T47D (cell line): ENCODE data around the gene CRADD.
"Not testable (repeated sequence)": the region's sequence is repeated elsewhere in the genome, so short reads cannot be mapped to it uniquely, and the experiment has no call there.

Source experiments
- DNase-seq, 2 experiments: peaks; one replicate each; pipeline versions ENCODE4 v3.0.0 to v3.0.0-alpha.2; 2011 to 2012; ENCODE audit warnings: low read depth in 1 of 2, low spot score in 1 of 2
- JUND ChIP-seq: IDR thresholded peaks from 2 replicates; pipeline ENCODE4 v1.6.1; 2012; ENCODE audit warnings: low read depth
- in situ Hi-C: cut with HindIII; loops from 2 replicates; pipeline ENCODE4 v1.10.0; 2016; ENCODE audit warnings: low sequenced_read_pairs, low pct_unique_long_range_greater_than_20kb

Gene CRADD

DNA sequence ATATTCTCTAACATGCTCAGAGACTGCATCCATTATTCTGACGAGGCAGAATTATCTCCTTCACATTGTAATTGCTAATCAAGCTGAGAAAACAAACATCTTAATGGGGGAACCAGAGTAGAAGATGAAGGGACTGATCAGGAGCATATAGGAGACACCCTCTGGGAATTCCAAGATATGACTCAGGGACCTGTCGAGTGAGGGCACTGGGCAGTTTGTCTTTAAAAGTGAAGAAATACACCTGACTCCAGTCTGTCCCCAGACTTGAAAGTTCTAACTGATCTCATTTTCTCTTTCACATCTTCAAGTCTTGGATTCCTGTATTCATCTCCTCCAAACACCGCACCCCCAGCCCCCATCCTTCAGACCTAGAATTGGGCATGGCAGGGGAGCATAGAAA lies 244.3 kb downstream of the CRADD start:
- TF ChIP-seq JUND = no peak
- in situ Hi-C loops = no loop called here
- no peak for DNase-seq

GRCh38 chr12:93922583-93923006 lies 245.4 kb downstream of the CRADD start:
- no peak for DNase-seq
- in situ Hi-C loops = no loop called here
- no peak for TF ChIP-seq JUND

GRCh38 chr12:93924367-93924766 lies 247.2 kb downstream of the CRADD start:
- no peak for DNase-seq
- in situ Hi-C loops = no loop called here
- TF ChIP-seq JUND = no peak

GRCh38 chr12:93925585-93926205 lies 248.5 kb downstream of the CRADD start:
- DNase-seq = no peak
- in situ Hi-C loops = no loop called here
- TF ChIP-seq JUND = no peak

DNA sequence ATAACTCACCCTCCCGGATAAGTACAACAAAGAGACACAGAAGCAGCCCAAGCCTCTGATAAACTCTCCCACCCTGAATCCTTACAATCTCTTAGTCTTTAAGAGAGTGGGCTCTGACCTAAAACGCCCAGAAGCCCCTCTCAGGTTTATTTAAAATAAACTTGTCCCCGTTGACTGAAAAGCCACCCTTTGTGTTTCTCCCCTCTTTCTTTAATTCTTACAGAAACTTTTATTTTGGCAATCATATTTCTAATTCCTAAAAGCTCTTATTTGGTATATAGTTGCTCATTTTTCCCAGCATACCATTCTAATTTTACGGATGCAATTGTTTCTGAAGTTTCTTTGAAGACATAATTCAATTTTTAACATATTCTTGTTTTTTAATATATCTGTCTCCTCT lies 249.1 kb downstream of the CRADD start:
- in situ Hi-C loops = no loop called here
- TF ChIP-seq JUND = no peak
- no peak for DNase-seq

- DNase-seq, in situ Hi-C loops: not testable (repeated sequence)
Measured at GRCh38 chr12:93929081-93929480, 251.9 kb downstream of the CRADD start.

GRCh38 chr12:93937812-93938211 lies 260.6 kb downstream of the CRADD start:
- no peak for TF ChIP-seq JUND
- in situ Hi-C loops = no loop called here
- DNase-seq = no peak

DNA sequence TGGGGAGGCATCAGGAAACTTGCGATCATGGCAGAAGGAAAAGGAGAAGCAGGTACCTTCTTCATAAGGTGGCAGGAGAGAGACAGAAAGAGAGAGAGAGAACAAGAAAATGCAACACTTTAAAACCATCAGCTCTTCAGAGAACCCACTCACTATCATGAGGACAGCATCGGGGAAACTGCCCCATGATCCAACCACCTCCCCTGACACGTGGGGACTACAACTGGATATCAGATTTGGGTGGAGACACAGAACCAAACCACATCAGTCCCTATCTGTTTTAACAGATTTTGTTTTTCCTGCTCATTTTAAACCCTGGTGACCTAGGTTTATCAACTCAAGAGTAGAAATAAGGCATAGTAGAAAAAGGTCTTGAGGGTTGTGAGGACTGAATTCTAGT lies 261.1 kb downstream of the CRADD start:
- in situ Hi-C loops = no loop called here
- TF ChIP-seq JUND = no peak

DNA sequence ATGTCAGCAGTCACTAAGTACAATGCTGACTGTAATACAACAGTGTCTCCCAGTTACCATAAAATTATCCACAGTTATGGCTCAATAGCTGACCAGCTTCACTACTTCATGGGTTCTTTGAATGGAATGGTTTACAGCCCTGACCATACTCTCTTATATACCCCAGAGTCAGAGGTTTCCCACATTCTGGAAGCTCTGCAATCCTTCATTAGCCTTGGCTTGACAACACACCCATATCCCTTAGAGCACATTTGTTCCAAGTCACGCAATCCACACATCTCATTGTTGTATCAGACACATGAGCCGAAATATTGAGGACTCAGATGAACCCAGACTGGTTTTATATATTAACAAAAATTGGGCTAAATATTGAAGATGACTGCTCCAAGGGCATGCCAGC lies 261.8 kb downstream of the CRADD start:
- TF ChIP-seq JUND = no peak
- DNase-seq = no peak
- in situ Hi-C loops = no loop called here

More for the DNA sequence above, 261.1 kb downstream of the CRADD start:
- no peak for DNase-seq

DNA sequence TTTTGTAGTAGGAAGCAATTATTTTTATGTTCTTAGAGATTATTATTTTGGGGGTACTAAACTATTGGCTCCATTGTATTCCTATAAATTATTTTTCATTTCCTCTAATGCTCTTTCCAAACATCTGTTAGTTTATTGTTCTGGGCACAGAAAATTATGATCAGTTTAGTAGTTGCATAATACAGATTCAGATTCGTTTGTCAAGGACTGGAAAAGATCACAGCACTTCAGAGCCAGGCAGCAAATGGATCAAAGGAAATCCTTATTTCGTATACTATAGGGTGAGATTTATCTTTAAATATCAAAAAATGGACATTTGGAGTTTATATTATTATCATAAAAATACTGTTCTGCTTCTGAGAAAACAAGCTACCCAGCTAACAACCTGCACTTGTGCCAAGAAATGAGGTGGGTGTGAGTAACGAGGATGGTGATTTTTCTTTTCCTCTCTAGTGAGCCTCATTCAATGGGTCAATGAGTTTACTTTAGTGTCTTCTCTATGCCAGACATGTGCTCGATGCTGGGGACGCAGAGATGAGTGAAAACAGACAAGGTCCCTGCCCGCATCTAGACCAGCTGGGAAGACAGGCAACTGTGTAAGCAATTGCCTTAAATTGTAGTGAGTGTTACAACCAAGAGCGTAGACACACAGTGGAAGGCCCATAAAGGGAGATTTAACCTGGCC lies 262.6 kb downstream of the CRADD start:
- in situ Hi-C loops = no loop called here
- TF ChIP-seq JUND = no peak
- DNase-seq = no peak

DNA sequence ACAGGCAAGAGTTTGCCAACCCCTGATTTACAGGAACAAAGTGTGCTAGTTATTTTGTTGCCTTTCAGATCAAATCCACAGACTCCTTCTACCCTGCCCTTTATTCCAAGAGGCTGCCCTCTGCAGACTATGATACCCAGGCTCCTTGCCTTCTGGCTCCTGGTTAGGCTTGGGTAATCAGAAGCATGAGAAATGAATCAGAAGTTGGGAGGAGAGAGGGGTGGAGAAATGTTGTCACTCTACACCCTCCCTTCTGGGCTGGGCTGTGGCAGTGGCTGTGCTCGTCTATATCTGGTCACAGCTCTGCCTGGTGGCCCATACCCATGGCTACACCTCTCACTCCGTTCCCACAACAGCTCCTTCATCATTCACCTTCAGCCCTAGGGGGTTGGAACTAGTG lies 266.6 kb downstream of the CRADD start:
- DNase-seq = peak in 1 of 2 experiments; percentile 7
- in situ Hi-C loops = no loop called here
- TF ChIP-seq JUND = no peak

- no peak for DNase-seq
- TF ChIP-seq JUND = no peak
- in situ Hi-C loops = no loop called here
Measured at GRCh38 chr12:93944201-93944600, 267.0 kb downstream of the CRADD start.
